ENCODE measurements around the gene PLIN5. TPM values are rescaled to one million over a fixed set of nuclear protein-coding genes. Genes with fewer than 3 reads are reported as not detected.

The PLIN5 gene, protein sequence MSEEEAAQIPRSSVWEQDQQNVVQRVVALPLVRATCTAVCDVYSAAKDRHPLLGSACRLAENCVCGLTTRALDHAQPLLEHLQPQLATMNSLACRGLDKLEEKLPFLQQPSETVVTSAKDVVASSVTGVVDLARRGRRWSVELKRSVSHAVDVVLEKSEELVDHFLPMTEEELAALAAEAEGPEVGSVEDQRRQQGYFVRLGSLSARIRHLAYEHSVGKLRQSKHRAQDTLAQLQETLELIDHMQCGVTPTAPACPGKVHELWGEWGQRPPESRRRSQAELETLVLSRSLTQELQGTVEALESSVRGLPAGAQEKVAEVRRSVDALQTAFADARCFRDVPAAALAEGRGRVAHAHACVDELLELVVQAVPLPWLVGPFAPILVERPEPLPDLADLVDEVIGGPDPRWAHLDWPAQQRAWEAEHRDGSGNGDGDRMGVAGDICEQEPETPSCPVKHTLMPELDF
- 100 to 1,000 TPM in 1 of 2 donors, 10 to 100 TPM in 1; 72.9 to 132 TPM for total RNA-seq

DNA sequence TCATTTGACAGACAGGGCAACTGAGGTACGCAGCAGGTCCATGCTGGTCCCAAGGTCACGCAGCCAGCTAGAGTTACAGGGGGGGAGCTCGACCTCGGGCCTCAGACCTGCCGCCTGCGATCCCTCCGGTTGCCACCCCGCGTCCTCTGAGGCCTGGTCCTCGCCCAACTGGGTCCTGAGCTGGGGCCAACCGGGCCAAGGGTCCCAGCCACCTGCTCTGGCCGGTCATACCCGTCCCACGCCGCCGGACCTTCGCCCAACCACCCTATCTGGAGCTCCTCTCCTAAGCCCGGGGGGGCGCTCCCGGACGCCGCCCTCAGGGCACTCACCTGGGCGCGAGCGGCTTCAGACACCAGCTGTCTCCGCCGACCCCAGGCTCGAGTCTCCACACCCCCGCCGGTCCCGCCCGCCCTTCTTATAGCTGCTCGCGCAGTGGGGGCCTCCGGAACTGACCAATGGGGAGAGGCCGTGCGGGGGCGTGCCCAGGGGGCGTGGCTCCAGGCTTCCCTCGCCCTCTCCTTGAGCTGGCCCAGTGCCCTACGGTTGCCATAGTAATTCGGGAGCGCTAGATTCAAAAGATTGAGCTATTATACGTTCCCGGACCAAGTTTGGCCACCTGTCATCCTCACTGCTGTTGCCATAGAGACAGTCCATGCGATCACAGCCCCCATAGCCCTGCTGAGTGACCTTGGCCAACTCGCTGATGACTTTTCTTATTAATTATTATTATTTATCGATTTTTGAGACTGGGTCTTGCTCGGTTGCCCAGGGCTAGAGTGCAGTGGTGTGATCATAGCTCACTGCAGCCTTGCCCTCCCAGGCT, at the start of gene PLIN5:
PLIN5 (minus strand) TSS at position 389 of the 823 bp plus-strand sequence. CDS start 1,150 bp downstream, outside the sequence.
- intact Hi-C loops (cut with DNase I): no loop called here
- H3K36me3 ChIP-seq (replicated peaks in 1 of 2; ENCODE audit: insufficient read depth in 1 of 2, low read depth in 2 of 2): no peaks in the 10 kb centered on the region
- peak within 1 kb of the TSS; percentile 73 to 90 (median 85) for H3K27ac ChIP-seq
- H3K4me1 ChIP-seq: peaks cover 77% of the 10 kb centered on the region
- peak within 1 kb of the TSS; percentile 3 to 11 for H3K4me3 ChIP-seq
- TF ChIP-seq, protein P1, sequence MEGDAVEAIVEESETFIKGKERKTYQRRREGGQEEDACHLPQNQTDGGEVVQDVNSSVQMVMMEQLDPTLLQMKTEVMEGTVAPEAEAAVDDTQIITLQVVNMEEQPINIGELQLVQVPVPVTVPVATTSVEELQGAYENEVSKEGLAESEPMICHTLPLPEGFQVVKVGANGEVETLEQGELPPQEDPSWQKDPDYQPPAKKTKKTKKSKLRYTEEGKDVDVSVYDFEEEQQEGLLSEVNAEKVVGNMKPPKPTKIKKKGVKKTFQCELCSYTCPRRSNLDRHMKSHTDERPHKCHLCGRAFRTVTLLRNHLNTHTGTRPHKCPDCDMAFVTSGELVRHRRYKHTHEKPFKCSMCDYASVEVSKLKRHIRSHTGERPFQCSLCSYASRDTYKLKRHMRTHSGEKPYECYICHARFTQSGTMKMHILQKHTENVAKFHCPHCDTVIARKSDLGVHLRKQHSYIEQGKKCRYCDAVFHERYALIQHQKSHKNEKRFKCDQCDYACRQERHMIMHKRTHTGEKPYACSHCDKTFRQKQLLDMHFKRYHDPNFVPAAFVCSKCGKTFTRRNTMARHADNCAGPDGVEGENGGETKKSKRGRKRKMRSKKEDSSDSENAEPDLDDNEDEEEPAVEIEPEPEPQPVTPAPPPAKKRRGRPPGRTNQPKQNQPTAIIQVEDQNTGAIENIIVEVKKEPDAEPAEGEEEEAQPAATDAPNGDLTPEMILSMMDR (IDR thresholded peaks at IDR 0.05): peak in 3 of 7 experiments; percentile 14 to 32 (median 22)
- peak; percentile 82 to 95 (median 89) for TF ChIP-seq POLR2A (IDR thresholded peaks at IDR 0.05)
- peak; percentile 77 for ATAC-seq
- no peaks in the 10 kb centered on the region for H3K27me3 ChIP-seq
- no peaks in the 10 kb centered on the region for H3K9me3 ChIP-seq
- DNase-seq: peak; percentile 96 to 99 (median 98)
- WGBS, 2 donors: 7 to 10% methylated on average over 8 to 47 of the region's 49 CpGs

DNA sequence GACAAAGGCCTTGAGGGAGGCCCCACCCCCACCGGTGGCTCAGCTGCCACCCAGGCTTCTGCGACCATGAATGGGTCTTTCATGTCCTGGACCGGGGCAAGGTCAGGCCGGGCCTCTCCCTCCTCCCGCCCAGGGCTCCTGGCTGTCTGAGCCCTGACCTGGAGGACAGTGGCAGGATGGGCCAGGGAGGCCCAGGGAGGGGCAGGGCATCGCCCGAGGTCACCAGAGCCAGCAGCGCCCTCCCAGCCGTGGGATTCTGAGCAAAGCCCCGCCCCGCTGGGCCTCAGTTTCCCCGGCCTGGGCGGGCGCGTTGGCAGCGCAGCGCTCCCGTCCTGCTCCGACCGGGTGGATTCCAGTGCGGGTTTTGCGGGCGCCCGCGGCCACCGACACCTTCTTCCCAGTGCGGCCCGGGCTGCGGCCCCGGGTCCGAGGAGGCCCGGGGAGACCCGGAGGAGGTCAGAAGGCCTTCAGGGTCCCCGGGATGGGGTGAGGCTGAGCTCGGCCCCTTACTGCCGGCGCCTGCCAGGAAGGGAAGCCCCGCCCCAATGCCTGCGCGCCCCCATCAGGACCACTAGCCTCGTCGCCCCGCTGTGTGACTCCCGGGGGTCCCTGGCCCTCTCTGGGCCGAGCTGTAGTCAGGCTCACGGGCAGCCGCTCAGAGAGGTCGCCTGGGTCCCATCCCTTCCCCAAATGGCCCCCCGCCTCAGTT, 49.1 kb upstream of the PLIN5 start:
- H3K4me1 ChIP-seq: peaks cover 16% of the 10 kb centered on the region
- no peak overlapping the region for H3K4me3 ChIP-seq
- H3K27me3 ChIP-seq: peaks cover 0 to 20% of the 10 kb centered on the region in 2 donors
- no peaks in the 10 kb centered on the region for H3K36me3 ChIP-seq (replicated peaks in 1 of 2; ENCODE audit: insufficient read depth in 1 of 2, low read depth in 2 of 2)
- peak; percentile 40 for ATAC-seq
- no peaks in the 10 kb centered on the region for H3K9me3 ChIP-seq
- DNase-seq: peak in 2 of 4 donors; percentile 26 to 28
- TF ChIP-seq POLR2A (IDR thresholded peaks at IDR 0.05): no peak
- TF ChIP-seq, protein P1 (IDR thresholded peaks at IDR 0.05): no peak
- intact Hi-C loops (cut with DNase I): no loop called here
- WGBS, 2 donors: 0 to 2% methylated on average over 1 to 37 of the region's 49 CpGs
- H3K27ac ChIP-seq: no peak overlapping the region

DNA sequence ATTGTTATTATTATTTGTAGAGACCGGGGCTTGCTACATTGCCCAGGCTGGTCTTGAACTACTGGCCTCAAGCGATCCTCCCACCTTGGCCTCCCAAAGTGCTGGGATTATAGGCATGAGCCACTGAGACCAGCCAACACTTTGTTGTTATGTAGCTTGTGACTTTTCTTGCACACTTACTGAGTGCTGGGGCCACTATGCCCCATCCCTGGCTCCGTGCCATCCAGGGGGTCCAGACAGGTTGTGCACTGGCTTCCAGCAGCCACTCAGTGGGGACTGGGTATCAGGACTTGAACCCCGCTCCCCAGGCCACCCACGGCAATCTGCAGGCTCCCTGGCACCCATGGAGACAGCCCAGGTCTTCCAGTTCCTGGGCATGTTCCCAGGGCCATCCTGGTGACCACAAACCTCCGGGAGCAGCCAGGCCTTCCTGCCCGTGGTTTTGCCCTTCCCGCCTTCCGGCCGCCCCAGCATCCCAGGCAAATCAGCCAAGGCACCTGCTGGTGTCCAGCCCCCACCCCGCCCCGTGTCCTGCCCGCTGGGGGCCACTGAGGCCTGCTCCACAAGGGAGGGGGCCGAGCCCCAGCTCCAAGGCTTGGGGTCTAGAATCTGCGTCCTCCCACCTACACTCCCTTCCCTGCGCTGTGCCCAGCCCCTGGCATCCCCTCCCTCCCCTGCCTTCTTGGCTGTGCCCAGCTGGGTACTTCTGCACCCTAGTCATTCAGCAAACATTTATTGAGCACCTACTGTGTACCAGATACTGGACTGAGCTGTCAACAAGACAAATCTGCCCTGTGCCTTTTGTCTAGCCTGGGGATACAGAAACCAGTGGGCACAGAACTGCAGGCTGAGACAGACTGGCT, 48.2 kb upstream of the PLIN5 start:
- intact Hi-C loops (cut with DNase I): no loop called here
- Histone ChIP-seq H3K4me3 (no peak overlapping the region), H3K27me3 (peaks cover 0 to 20% of the 10 kb centered on the region in 2 donors), H3K4me1 (peaks cover 16% of the 10 kb centered on the region), H3K9me3 (no peaks in the 10 kb centered on the region), H3K36me3 (replicated peaks in 1 of 2; ENCODE audit: insufficient read depth in 1 of 2, low read depth in 2 of 2) (no peaks in the 10 kb centered on the region), H3K27ac (no peak overlapping the region)
- no peak for ATAC-seq
- 62 to 100% methylated on average over 2 to 15 of the region's 16 CpGs for WGBS, 2 donors
- no peak for TF ChIP-seq POLR2A (IDR thresholded peaks at IDR 0.05)
- TF ChIP-seq, protein P1 (IDR thresholded peaks at IDR 0.05): no peak
- DNase-seq: no peak
